Glomerular endothelial cell (primary cell): ENCODE measurements around the gene TMEM178B. TPM values are rescaled to one million over a fixed set of nuclear protein-coding genes. Genes with fewer than 3 reads are reported as not detected.

Experiments
- DNase-seq: peaks from one replicate; pipeline ENCODE4 v3.0.0-alpha.2; 2011; ENCODE audit warnings: low read depth, low spot score; ENCODE audit errors: extremely low read depth
- total RNA-seq: library from RNA; depleted of rRNA; stranded (reverse); fragments of >200 nt; gene quantifications from 2 replicates; pipeline ENCODE4 v1.2.3, GENCODE V29; 2015

Gene TMEM178B
- total RNA-seq, 1 donor from 2014 or later = 1.1 TPM

DNA sequence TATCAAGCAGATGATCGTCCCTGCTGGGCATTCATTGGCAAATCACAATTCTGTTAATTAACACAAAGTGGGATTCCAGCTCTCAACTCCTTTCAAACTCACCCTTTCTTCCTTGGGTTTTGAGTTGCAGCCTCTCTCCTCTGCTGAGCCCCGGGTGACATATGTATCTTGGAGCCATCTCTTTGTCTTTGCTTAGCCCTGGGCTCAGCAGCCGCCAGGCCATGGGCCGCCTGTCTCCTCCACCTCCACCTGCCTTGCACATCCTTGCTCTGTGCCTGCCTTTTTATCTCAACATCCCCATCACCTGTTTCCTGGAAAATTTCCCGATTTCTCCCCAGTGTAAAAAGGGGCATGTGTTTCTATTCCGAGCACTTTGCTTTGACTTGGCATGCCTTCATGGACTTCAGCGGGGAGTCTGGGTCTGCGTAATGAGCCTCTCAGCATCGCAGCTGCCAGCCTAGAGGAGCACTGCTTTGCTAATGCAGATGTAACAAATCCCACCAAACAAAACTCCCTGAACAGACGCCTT is 336.0 kb downstream of the TMEM178B start:
- no peak for DNase-seq

DNA sequence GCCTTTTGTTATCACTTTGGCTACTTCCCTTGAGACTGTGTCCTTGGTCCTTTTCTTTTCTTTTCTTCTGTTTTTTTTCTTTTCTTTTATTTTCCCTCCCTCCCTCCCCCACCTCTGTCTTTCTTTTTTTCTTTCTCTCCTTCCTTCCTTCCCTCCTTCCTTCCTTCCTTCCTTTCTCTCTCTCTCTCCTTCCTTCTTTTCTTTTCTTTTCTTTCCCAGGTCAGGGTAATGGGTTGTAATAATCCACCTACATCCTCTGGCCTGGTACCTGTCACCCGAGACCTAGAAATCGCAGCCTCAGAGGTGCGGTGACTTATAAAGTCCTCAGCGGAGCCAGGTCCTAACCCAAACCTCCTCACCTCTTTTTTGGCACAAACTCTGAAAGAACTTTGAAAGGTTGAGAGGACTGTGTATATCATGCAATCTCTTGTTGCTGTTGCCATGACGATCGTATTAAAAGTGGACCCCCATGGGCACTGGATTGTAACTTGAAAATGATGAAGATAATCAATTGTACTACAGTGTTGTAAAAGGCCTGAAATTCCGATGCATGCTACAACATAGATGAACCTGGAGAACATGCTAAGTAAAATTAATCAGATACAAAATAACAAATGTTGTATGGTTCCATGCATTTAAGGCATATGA is 336.6 kb downstream of the TMEM178B start:
- no peak for DNase-seq

- DNase-seq = no peak
Observed at GRCh38 chr7:141411133-141411532, 337.3 kb downstream of the TMEM178B start.

- no peak for DNase-seq
Observed at GRCh38 chr7:141415999-141416398, 342.1 kb downstream of the TMEM178B start.

DNA sequence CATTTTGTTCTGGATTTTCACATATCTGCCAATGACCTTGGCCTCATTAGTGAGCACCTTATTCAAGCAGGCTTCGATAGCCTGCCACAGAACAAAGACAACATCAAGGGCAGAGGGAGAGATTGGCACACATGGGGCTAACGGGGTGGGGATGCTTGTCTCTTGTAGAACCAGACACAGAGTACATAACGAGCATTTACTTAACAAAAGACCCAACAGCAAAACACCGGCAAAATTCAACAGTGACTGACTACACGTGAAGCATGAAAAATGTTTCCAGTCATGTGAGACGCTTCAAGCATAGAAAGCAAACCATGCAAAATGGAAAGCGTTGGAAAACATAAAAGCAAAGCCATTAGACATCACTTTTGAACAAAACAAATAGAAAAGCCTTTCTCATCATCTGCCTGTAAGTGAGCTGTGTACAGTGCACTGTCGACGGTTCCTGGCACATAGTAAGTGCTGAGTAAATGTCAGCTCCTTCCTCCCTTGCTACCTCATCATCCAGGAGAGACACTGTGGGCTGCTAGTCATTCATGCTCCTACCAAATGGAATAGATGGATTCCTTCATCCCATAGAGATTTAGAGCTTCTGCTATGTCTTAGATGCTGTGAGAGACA is 342.9 kb downstream of the TMEM178B start:
- no peak for DNase-seq

- DNase-seq = no peak
Observed at GRCh38 chr7:141417506-141417905, 343.6 kb downstream of the TMEM178B start.

GRCh38 chr7:141418066-141418465 is 344.2 kb downstream of the TMEM178B start:
- no peak for DNase-seq

GRCh38 chr7:141421306-141421705 is 347.4 kb downstream of the TMEM178B start:
- no peak for DNase-seq

GRCh38 chr7:141427134-141427533 is 353.3 kb downstream of the TMEM178B start:
- DNase-seq = no peak

- no peak for DNase-seq
Observed at GRCh38 chr7:141430455-141431139, 356.7 kb downstream of the TMEM178B start.

DNA sequence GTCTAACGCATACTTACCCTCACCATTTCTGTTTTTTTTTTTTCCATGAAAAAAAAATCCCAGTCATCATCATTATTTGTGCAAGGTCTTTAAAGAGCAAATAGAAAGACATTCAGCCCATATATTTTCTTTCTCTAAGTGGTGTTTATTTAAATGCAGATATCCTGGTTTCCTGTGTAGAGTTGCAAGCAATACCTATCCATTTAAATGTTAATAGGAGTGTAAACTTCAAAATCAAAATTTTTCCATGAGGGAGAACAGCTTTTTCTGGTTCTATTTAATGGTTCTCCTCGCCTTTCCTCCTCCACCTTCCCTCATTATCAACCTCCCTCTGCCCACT is 357.2 kb downstream of the TMEM178B start:
- no peak for DNase-seq

- DNase-seq = no peak
Observed at GRCh38 chr7:141431711-141432110, 357.8 kb downstream of the TMEM178B start.

DNA sequence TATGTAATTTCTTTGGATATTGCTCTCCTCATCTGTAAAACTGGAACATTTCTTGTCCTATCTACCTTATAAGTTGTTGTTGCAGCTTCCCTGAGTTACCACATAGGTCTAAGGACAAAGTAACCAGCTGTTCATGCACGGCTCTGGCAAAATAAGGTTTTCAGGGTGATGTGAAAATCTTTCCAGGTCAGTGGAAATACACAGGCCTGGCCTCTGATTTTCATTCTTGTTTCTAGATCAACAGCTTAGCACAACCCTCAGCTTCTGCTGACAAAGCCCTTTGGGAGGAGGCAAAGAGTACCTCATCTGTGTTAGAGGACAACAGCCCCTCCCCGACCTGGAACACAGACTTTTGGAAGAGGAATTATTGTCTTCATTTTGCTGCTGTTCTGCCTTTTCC is 359.8 kb downstream of the TMEM178B start:
- no peak for DNase-seq

GRCh38 chr7:141436139-141436538 is 362.3 kb downstream of the TMEM178B start:
- DNase-seq = no peak

- DNase-seq = no peak
Observed at GRCh38 chr7:141436575-141437075, 362.8 kb downstream of the TMEM178B start.

DNA sequence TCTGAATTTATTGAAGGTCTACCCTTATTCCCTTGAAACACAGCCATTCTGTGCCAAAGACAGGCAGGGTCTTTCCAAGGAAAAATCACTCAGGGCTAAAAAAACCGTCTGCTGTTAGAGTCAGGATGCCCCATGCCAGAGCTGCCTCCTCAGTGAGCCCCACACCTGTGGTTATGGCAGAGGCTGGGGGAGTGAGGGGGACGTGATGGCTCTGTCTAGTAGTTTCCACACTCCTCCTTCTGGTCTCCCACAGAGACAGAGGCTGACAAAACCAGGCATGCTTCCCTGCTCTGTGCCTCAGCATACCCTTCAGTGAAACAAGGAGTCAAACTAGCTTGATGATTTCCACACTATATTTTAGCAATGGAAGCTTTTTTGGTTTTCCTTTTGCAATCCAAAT is 365.3 kb downstream of the TMEM178B start:
- no peak for DNase-seq

GRCh38 chr7:141439776-141440175 is 365.9 kb downstream of the TMEM178B start:
- no peak for DNase-seq

DNA sequence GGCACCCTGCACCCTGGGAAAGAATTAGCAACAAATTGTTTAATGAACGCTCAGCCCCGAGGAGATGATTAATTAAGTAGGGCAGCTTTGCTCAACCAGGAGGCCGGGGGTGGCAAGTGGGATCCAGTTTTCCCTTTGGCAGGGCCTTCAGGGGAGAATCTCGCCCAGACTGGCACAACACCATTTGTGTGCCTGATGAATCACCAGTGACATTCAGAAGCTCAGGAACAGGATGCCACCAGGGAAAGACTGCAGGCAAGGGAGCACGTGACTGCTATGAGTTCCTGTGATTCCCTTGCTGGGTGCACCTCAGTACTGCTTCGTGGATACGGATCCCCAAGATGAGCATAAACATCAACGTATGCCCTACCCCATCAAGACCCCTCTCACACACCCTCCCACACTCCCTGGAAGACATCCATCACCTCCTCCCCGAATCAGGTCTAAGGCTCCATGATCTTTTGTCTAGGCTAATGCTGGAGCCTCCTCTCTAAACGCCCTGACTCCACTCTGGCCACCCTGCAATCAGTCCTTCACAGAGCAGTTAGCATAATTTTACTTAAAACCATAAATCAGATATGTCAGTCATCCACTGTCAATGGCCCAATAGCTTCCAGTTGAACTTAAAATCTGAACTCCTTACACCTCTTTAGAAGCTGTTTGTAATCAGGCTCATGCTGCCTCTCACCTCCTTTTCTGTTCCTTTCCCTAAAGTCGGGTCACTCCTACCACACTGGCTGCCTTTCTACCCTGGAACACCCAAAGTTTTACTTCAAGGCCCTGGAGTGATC is 368.2 kb downstream of the TMEM178B start:
- no peak for DNase-seq

GRCh38 chr7:141442781-141443180 is 368.9 kb downstream of the TMEM178B start:
- DNase-seq = no peak

- no peak for DNase-seq
Observed at GRCh38 chr7:141444961-141445360, 371.1 kb downstream of the TMEM178B start.

DNA sequence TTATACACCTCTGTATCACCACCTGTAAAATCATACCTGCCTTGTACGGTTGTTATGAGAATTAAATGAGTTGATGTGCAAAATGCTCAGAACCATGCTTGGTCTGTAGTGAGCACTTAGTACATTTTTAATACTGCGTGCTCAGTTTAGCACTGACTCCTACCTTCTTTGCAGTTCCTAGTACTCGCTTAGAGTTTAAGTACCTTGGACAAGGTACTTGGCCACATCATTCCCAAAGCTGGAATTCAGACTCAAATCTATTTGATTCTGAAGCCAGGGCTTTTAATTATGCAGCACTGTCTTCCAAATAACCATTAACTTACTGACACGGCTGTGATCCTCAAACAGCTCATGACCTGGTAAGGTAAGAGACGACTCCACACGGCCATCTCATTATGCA is 377.4 kb downstream of the TMEM178B start:
- no peak for DNase-seq
